Spleen (tissue), 11 donors: ENCODE measurements around the gene SLC2A4. TPM values are rescaled to one million over a fixed set of nuclear protein-coding genes. Genes with fewer than 3 reads are reported as not detected.
A peak's percentile ranks its signal among the peaks of the same experiment; 100 is the strongest.

ENCODE experiments used
- DNase-seq: peaks from one replicate; pipeline ENCODE4 v3.0.0-alpha.2; 2020
- H3K27ac ChIP-seq, 8 donors: fragments of 200-600 bp; sonication (generic) in 7 of 8; 1 replicate in 4 of 8; 2 replicates in 4 of 8; pipeline versions ENCODE4 v1.5.0 to v1.8.0; 2016 to 2021; ENCODE audit warnings: inconsistent platforms in 4 of 8, mild to moderate bottlenecking in 4 of 8, moderate library complexity in 1 of 8
- H3K27me3 ChIP-seq, 7 donors: fragments of 200-600 bp; sonication (generic) in 6 of 7; replicated peaks in 1 of 7; 1 replicate in 4 of 7; 2 replicates in 3 of 7; pipeline versions ENCODE4 v1.5.0 to v1.8.0; 2016 to 2021; ENCODE audit warnings: inconsistent platforms in 3 of 7, mild to moderate bottlenecking in 1 of 7
- H3K36me3 ChIP-seq, 6 donors: fragments of 200-600 bp; sonication (generic) in 5 of 6; 1 replicate in 4 of 6; 2 replicates in 2 of 6; pipeline versions ENCODE4 v1.5.0 to v1.8.0; 2016 to 2021; ENCODE audit warnings: inconsistent platforms in 2 of 6
- H3K4me1 ChIP-seq, 6 donors: fragments of 200-600 bp; sonication (generic) in 5 of 6; 1 replicate in 3 of 6; 2 replicates in 3 of 6; pipeline versions ENCODE4 v1.5.0 to v1.8.0; 2016 to 2021; ENCODE audit warnings: inconsistent platforms in 3 of 6
- H3K4me3 ChIP-seq, 8 donors: fragments of 200-600 bp; sonication (generic) in 7 of 8; 1 replicate in 4 of 8; 2 replicates in 4 of 8; pipeline versions ENCODE4 v1.5.0 to v1.8.0; 2016 to 2021; ENCODE audit warnings: inconsistent platforms in 4 of 8, mild to moderate bottlenecking in 4 of 8, moderate library complexity in 2 of 8
- H3K9me3 ChIP-seq, 8 donors: fragments of 200-600 bp; sonication (generic) in 7 of 8; 1 replicate in 4 of 8; 2 replicates in 4 of 8; pipeline versions ENCODE4 v1.5.0 to v1.8.0; 2016 to 2021; ENCODE audit warnings: inconsistent platforms in 4 of 8
- CTCF ChIP-seq, 11 experiments: fragments of 200-600 bp in 7 of 11; fragments of 450-650 bp in 4 of 11; sonication (generic) in 4 of 11; IDR thresholded peaks in 8 of 11; conservative IDR thresholded peaks in 3 of 11; 1 replicate in 7 of 11; 2 replicates in 4 of 11; pipeline versions ENCODE4 v1.4.0 to v1.8.0; 2016 to 2021; ENCODE audit warnings: antibody characterized with exemption in 11 of 11, inconsistent platforms in 4 of 11, mild to moderate bottlenecking in 1 of 11
- POLR2A ChIP-seq, 3 donors: fragments of 450-650 bp; IDR thresholded peaks; one replicate each; pipeline ENCODE4 v1.5.1; 2017; ENCODE audit warnings: antibody characterized with exemption in 3 of 3, mild to moderate bottlenecking in 1 of 3
- POLR2AphosphoS5 ChIP-seq, 3 donors: sonication (generic); formaldehyde crosslinking; IDR thresholded peaks; one replicate each; pipeline ENCODE4 v1.5.1; 2017; ENCODE audit warnings: antibody characterized with exemption in 3 of 3
- WGBS, 5 donors: extraction: QIAGEN DNeasy Blood & Tissue Kit in 3 of 5; methylation state at CpG; one replicate each; pipeline versions ENCODE4 v1.1.5 to v1.1.7; 2013 to 2018; 5-methylcytosine and 5-hydroxymethylcytosine counted together
- intact Hi-C: fragments of 100-400 bp; cut with DNase I; formaldehyde crosslinking; loops from one replicate; pipeline ENCODE4 v1.15.0; 2023; ENCODE audit warnings: low total_unique reads
- polyA plus RNA-seq, 3 donors: library from polyadenylated mRNA; stranded (reverse); fragments of 200-250 nt; gene quantifications; one replicate each; pipeline ENCODE4 v1.2.1, GENCODE V29; 2013
- total RNA-seq, 7 donors: library from RNA; depleted of rRNA in 3 of 7; stranded (reverse); fragments of >200 nt in 3 of 7; fragmentation: NEBNext Ultra II Directional in 4 of 7; extraction: Animal tissue kit (Norgen Biotek cat#: 25700) in 4 of 7; gene quantifications; one replicate each; pipeline versions ENCODE4 v1.1.0 to v1.2.1, GENCODE V29; 2016 to 2021
- donor health status: healthy with polysubstance abuse.
- donor health status: DM: no; HTN: no; CAD: no; lungs with moderate emphysema.
- donor health status: DM: no; HTN: no; CAD: no.
- donor health status: Bipolar disorder and iron deficiency.
- donor health status: healthy.
- donor health status: DM: no; HTN: no; CAD: no.
- donor health status: DM: yes; HTN: yes; CAD: no.

SLC2A4 gene
- total and polyA plus RNA-seq, 10 donors, result 0.07 to 1.6 (median 0.49) TPM

- no peak for TF ChIP-seq POLR2AphosphoS5 (IDR thresholded peaks at IDR 0.05)
- TF ChIP-seq POLR2A (IDR thresholded peaks at IDR 0.05), result no peak
- no peak for TF ChIP-seq CTCF (IDR thresholded peaks at IDR 0.05 in 8 of 11, conservative IDR thresholded peaks at IDR 0.05 in 3 of 11)
- no peaks in the 10 kb centered on the region for H3K36me3 ChIP-seq
- no peak for DNase-seq
- no peak overlapping the region for H3K27ac ChIP-seq
- intact Hi-C loops, result no loop called here
- H3K9me3 ChIP-seq, result no peaks in the 10 kb centered on the region
- peaks cover 3 to 67% (median 22%) of the 10 kb centered on the region in 7 donors for H3K27me3 ChIP-seq
- no peak overlapping the region for H3K4me3 ChIP-seq
- peaks cover 14 to 23% (median 21%) of the 10 kb centered on the region in 6 donors for H3K4me1 ChIP-seq
- WGBS, 5 donors, result 66 to 91% (median 79%) methylated on average over 1 of the region's 1 CpG
Observed at GRCh38 chr17:7266784-7267183, 14.7 kb upstream of the SLC2A4 start.

GRCh38 chr17:7279448-7279847 lies 2.1 kb upstream of the SLC2A4 start:
- WGBS, 5 donors, result 83 to 92% (median 88%) methylated on average over 8 of the region's 8 CpGs
- no peak for DNase-seq
- peaks cover 0 to 44% (median 20%) of the 10 kb centered on the region in 7 donors for H3K27me3 ChIP-seq
- H3K4me1 ChIP-seq, result peaks cover 17 to 34% (median 30%) of the 10 kb centered on the region in 6 donors
- no peaks in the 10 kb centered on the region for H3K9me3 ChIP-seq
- no peak overlapping the region for H3K27ac ChIP-seq
- H3K36me3 ChIP-seq, result no peaks in the 10 kb centered on the region
- intact Hi-C loops, result no loop called here
- H3K4me3 ChIP-seq, result no peak overlapping the region
- TF ChIP-seq CTCF (IDR thresholded peaks at IDR 0.05 in 8 of 11, conservative IDR thresholded peaks at IDR 0.05 in 3 of 11) (no peak), POLR2A (IDR thresholded peaks at IDR 0.05) (no peak), POLR2AphosphoS5 (IDR thresholded peaks at IDR 0.05) (no peak)

DNA sequence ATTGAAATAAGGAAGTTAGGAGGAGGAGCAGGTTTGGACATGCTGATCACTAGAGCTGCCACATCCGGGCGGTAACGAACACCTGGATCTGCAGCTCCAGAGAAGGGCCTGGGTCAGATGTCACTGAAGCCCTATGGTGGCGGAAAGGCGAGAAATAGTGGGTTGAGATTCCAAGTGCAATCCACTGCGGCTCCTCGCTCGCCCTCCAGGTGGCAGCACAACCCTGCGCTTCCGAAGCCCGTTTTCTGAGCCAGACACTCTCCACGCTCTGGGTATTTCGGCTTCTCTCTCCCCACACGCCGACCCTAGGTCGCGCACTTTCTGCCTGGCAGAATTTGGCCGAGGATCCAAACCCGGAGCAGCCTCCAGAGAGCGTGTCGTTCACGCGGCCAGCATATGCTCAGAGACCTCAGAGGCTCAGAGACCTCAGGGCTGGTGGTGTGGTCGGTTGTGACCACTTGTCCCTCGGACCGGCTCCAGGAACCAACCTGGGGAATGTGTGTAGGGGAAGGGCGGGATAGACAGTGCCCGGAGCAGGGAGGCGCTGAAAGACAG lies 922 bp upstream of the SLC2A4 start:
- intact Hi-C loops, result loop anchor here (2.0 kb wide), 1 partner anchor 16 kb away; no protein-coding TSS in a partner anchor
- Histone ChIP-seq H3K27me3 (peaks cover 0 to 55% (median 20%) of the 10 kb centered on the region in 7 donors), H3K27ac (peak overlapping the region in 6 of 8 donors; percentile 47 to 69 (median 62)), H3K4me3 (peak overlapping the region; percentile 30 to 67 (median 43)), H3K36me3 (no peaks in the 10 kb centered on the region), H3K4me1 (peaks cover 17 to 34% (median 30%) of the 10 kb centered on the region in 6 donors), H3K9me3 (no peaks in the 10 kb centered on the region)
- TF ChIP-seq POLR2AphosphoS5 (IDR thresholded peaks at IDR 0.05), result peak in 2 of 3 donors; percentile 60 to 71
- TF ChIP-seq POLR2A (IDR thresholded peaks at IDR 0.05), result no peak
- peak; percentile 77 to 98 (median 94) for TF ChIP-seq CTCF (IDR thresholded peaks at IDR 0.05 in 8 of 11, conservative IDR thresholded peaks at IDR 0.05 in 3 of 11)
- 0 to 1% (median 1%) methylated on average over 12 to 29 of the region's 29 CpGs for WGBS, 5 donors
- DNase-seq, result peak; percentile 95

- Histone ChIP-seq H3K4me3 (peak overlapping the region; percentile 30 to 67 (median 43)), H3K9me3 (no peaks in the 10 kb centered on the region), H3K27me3 (peaks cover 0 to 70% (median 20%) of the 10 kb centered on the region in 7 donors), H3K4me1 (peaks cover 17 to 34% (median 30%) of the 10 kb centered on the region in 6 donors), H3K27ac (peak overlapping the region in 2 of 8 donors; percentile 15 to 60), H3K36me3 (no peaks in the 10 kb centered on the region)
- peak; percentile 79 for DNase-seq
- intact Hi-C loops, result loop anchor here (2.0 kb wide), 1 partner anchor 15 kb away; no protein-coding TSS in a partner anchor
- TF ChIP-seq POLR2AphosphoS5 (IDR thresholded peaks at IDR 0.05) (peak in 2 of 3 donors; percentile 28 to 53), POLR2A (IDR thresholded peaks at IDR 0.05) (no peak)
- 1 to 7% (median 3%) methylated on average over 5 to 43 of the region's 43 CpGs for WGBS, 5 donors
Observed at GRCh38 chr17:7281953-7282751, 634 bp downstream of the SLC2A4 start.
